ENCODE measurements around the gene FBN2. TPM values are rescaled to one million over a fixed set of nuclear protein-coding genes. Genes with fewer than 3 reads are reported as not detected.

The FBN2 gene
- total and polyA plus RNA-seq, 9 of the 15 experiments (the other 6 are each of a cell fraction or from before 2014, with no cell fraction given) = 0.01 to 0.09 TPM; not detected in 7

DNA sequence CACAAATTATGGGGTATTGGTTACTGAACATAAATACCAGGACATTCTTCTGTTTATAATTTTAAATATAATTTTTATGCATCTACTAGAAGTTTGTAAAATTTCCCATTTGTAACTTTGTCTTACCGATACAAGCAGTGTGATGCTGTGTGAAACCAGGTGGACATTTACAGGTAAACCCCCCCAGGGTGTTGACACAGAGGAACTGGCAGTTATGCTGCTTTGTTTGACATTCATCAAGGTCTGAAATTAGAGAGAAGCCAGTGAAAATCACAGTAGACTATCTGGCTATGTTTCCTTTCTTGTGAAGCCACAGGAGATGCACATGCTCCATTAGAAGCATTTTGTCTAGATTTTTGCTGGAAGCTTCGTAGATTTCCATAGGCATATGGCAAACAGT lies 263.6 kb downstream of the FBN2 start (continued):
- TF ChIP-seq TCF15 (CRISPR knock-in tag; IDR thresholded peaks at IDR 0.05) (no peak), PCBP1 (IDR thresholded peaks at IDR 0.05; ENCODE audit: low read depth, low read length, poor library complexity, severe bottlenecking) (no peak), ZNF239 (CRISPR knock-in tag; IDR thresholded peaks at IDR 0.05) (no peak)

DNA sequence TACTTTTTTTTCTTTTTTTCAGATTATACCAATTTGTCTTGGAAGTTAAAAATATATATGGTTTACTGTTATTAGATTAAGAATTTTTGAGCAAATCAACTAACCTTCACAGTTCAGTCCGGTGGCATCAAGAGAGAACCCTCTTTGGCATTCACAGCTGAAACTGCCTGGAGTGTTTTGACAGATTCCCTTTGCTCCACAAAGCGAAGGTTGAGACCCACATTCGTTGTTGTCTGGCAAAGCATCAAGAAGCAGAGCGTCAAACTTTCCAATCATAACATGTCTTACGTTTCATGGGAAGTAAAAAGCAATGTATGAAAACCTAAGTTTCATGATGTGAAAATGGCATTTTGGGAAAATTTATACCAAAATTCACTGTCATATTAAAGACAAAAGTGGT lies 264.3 kb downstream of the FBN2 start:
- in situ Hi-C loops (cut with MboI) = no loop called here
- WGBS (ENCODE audit: insufficient coverage, low coverage, missing lambda C conversion rate) = 1% methylated on average over 5 of the region's 5 CpGs
- POLR2A ChIA-PET = interaction anchor here (0.7 kb wide), 1 partner anchor 25 kb away, joined by 3 read pairs; no protein-coding TSS in a partner anchor
- Histone ChIP-seq H3K27ac (ENCODE audit: extremely low read depth, low read depth, low read length) (no peak overlapping the region), H3K4me3 (no peak overlapping the region), H3K9me1 (ENCODE audit: control insufficient read depth, insufficient read depth, low read length) (no peaks in the 10 kb centered on the region), H4K20me1 (replicated peaks; ENCODE audit: control insufficient read depth, insufficient read depth, low read length) (no peaks in the 10 kb centered on the region), H3K27me3 (ENCODE audit: control insufficient read depth in 2 of 2, insufficient read depth in 2 of 2, low read length in 2 of 2) (no peaks in the 10 kb centered on the region), H3K79me2 (ENCODE audit: control insufficient read depth, insufficient read depth, low read length) (no peaks in the 10 kb centered on the region), H3K9me3 (replicated peaks; ENCODE audit: control insufficient read depth, insufficient read depth, low read depth, low read length) (no peaks in the 10 kb centered on the region), H2AFZ (ENCODE audit: low read depth, low read length) (no peak overlapping the region), H3K36me3 (ENCODE audit: control insufficient read depth, insufficient read depth, low read length) (no peaks in the 10 kb centered on the region), H3K4me2 (ENCODE audit: insufficient read depth, low read length) (no peak overlapping the region), H3K9ac (ENCODE audit: insufficient read depth in 1 of 2, low read depth in 2 of 2, low read length in 2 of 2) (no peak overlapping the region), H3K4me1 (replicated peaks in 1 of 2; ENCODE audit: control insufficient read depth in 2 of 2, insufficient read depth in 2 of 2, low read length in 2 of 2) (no peaks in the 10 kb centered on the region)
- BruUV-seq (replicated peaks) = no TSS peak
- CTCF ChIA-PET (ENCODE audit: low intra/inter-chr PET ratio) = no interaction called here
- no peak for DNase-seq (ENCODE audit: extremely low read depth in 1 of 4, low spot score in 3 of 4)
- intact Hi-C loops (cut with micrococcal nuclease) = no loop called here
- FAIRE-seq = no peak
- ATAC-seq = no peak
- TF ChIP-seq RB1 (IDR thresholded peaks at IDR 0.05; ENCODE audit: low read depth) (no peak), ZSCAN29 (IDR thresholded peaks at IDR 0.05) (no peak), PBX2 (CRISPR knock-in tag; IDR thresholded peaks at IDR 0.05; ENCODE audit: low read depth) (no peak), PBX2 (tag; conservative IDR thresholded peaks at IDR 0.05; ENCODE audit: low read depth) (no peak), ZBTB43 (CRISPR knock-in tag; IDR thresholded peaks at IDR 0.05) (no peak), ZNF217 (CRISPR knock-in tag; IDR thresholded peaks at IDR 0.05) (no peak), SMARCB1 (IDR thresholded peaks at IDR 0.05; ENCODE audit: insufficient read length, low read depth) (no peak), HMBOX1 (IDR thresholded peaks at IDR 0.05) (no peak), CXXC5 (CRISPR knock-in tag; IDR thresholded peaks at IDR 0.05) (no peak), ZNF445 (CRISPR knock-in tag; IDR thresholded peaks at IDR 0.05; ENCODE audit: low read depth) (no peak), MXI1 (IDR thresholded peaks at IDR 0.05; ENCODE audit: low read depth, low read length) (no peak)
- TF ChIP-seq, protein P1, sequence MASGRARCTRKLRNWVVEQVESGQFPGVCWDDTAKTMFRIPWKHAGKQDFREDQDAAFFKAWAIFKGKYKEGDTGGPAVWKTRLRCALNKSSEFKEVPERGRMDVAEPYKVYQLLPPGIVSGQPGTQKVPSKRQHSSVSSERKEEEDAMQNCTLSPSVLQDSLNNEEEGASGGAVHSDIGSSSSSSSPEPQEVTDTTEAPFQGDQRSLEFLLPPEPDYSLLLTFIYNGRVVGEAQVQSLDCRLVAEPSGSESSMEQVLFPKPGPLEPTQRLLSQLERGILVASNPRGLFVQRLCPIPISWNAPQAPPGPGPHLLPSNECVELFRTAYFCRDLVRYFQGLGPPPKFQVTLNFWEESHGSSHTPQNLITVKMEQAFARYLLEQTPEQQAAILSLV (tag; IDR thresholded peaks at IDR 0.05) = no peak
